ENCODE data around the gene ANKIB1.

Gene ANKIB1

DNA sequence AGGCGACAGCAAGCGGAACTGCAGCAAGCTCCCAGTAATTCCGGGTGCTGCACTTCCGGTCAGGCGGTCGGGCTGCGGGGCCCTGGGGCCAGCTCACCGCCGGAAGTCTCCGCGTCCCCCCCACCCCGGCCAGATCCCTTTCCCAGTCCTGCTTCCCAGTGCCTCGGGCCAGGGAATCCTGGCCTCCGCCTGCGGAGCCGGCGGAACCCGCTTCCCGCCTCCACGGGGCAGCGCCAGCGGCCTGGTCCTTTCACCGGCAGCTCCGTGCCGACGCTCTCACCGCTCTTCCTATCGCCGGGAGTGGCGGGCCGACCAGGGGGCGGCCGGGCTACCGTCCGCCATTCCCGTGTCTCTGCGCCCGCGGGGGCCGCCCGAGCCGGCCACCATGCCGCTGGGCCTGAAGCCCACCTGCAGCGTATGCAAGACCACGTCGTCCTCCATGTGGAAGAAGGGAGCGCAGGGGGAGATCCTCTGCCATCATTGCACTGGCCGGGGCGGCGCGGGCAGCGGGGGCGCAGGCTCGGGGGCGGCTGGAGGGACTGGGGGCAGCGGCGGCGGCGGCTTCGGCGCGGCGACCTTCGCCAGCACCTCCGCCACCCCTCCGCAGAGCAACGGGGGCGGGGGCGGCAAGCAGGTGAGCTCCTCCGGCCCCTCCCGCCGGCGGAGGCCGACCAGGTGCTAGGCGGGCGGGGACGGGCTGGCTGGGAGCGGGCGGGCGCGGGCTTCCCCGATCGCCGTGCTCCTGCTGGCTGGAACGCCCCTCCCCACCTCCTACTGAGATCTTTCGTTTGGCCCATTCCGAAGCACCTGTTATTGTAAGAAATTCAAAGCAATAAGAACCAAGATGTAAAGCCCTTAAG lies 201.8 kb downstream of the ANKIB1 start, which contains the start of gene GATAD1:
Gene GATAD1 (plus strand): TSS at position 138 of the 860 bp plus-strand sequence. CDS start 248 bp downstream, at position 386.
- peak; percentile 93 for DNase-seq

DNA sequence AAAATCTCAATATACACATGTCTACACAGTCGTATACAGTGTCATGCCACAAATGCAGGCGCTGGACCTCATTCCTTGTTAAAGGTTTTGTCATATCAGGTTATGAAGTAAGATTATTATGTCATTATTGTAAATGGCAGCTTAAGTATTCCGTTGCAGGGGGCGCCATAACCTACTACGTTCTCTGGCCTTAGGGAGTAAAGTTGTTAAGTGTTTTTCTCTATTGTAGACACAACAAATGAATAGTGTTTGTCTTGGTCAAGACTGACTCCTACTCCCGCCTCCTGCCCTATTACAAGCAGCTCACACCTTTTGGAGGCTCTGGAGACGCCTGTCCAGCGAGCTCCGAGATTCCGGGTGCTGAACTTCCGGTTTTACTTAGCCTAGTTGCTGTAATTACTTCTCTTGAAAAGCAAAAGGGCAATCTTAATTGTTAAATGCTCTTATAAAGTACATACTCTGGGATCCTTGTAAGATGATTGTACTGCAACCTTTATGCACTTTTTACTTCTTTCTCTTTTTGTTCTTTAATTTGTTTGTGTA lies 202.5 kb downstream of the ANKIB1 start:
- DNase-seq: no peak
